ENCODE measurements around the gene ZNF232. TPM values are rescaled to one million over a fixed set of nuclear protein-coding genes. Genes with fewer than 3 reads are reported as not detected.
"Not testable (repeated sequence)": the region's sequence is repeated elsewhere in the genome, so short reads cannot be mapped to it uniquely, and the experiment has no call there.

Gene ZNF232
- total and polyA plus RNA-seq, 2 of the 13 experiments (the other 11 are each of a cell fraction or from before 2014, with no cell fraction given): 7.8 to 28.7 TPM

DNA sequence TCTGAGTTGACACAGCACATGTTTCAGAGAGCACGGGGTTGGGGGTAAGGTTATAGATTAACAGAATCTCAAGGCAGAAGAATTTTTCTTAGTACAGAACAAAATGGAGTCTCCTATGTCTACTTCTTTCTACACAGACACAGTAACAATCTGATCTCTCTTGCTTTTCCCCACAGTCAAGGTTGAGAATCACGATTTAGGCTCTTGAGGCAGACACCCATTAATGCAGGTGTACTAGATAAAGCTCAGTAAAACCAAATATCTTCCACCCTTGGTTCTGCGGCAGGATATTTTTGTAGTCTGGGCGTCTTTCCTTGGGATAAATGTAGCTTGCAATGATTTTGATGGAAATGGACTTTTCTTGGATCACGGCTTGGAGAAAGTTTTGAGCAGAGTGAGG lies 36.2 kb downstream of the ZNF232 start:
- Histone ChIP-seq H3K4me1 (ENCODE audit: insufficient read depth, low read length) (peaks cover 17% of the 10 kb centered on the region), H3K4me2 (ENCODE audit: low read depth, low read length) (0 out of 2 replicates have a peak overlapping the region, but pooled peaks have one; percentile 4)
- BruUV-seq (replicated peaks); H3K9ac ChIP-seq (ENCODE audit: insufficient read depth, low read depth, low read length); H3K9me3 ChIP-seq (ENCODE audit: low read length); H3K36me3 ChIP-seq (replicated peaks in 1 of 2; ENCODE audit: control insufficient read depth in 1 of 2, insufficient read depth in 2 of 2, low read length in 2 of 2); FAIRE-seq; H3K4me3 ChIP-seq (replicated peaks in 1 of 3; ENCODE audit: insufficient read depth in 1 of 3, low read depth in 2 of 3, low read length in 3 of 3); H3K79me2 ChIP-seq (ENCODE audit: insufficient read depth, low read length); CTCF ChIA-PET (ENCODE audit: low intra/inter-chr PET ratio, low total read pairs); DNase-seq (ENCODE audit: low spot score); in situ Hi-C loops (cut with HindIII; ENCODE audit: extremely low pct_ligation_motif_present, low pct_unique_long_range_greater_than_20kb); H2AFZ ChIP-seq (ENCODE audit: low read length); H3K27me3 ChIP-seq (ENCODE audit: control insufficient read depth in 1 of 2, insufficient read depth in 2 of 2, low read length in 2 of 2); intact Hi-C loops (cut with micrococcal nuclease; ENCODE audit: unreplicated experiment); ATAC-seq; H3K27ac ChIP-seq (ENCODE audit: extremely low read length, insufficient read depth, low read length); POLR2A ChIA-PET; H4K20me1 ChIP-seq (ENCODE audit: insufficient read depth, low read length): not testable (repeated sequence)
- WGBS (ENCODE audit: low lambda C conversion rate): 85% methylated on average over 4 of the region's 5 CpGs

DNA sequence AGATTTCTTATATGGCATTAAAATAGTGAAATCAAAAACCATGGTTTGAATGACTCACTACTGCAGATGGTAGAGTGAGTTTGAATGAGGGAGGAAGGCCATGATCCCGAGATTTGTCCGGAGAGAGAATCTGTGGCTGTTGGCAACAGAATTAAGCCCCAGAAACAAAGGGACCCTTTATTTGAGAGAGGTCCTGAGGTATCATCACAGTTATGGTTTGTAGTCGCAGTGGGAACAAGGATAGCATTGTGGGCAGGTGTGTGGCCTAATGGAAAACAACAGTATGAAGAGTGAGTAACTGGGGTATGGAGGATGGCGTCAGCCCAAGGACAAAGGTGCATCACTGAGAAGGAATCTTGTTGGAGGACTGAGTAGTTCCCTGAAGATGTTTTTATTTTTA lies 42.0 kb downstream of the ZNF232 start:
- no peak overlapping the region for H3K4me3 ChIP-seq (replicated peaks in 1 of 3; ENCODE audit: insufficient read depth in 1 of 3, low read depth in 2 of 3, low read length in 3 of 3)
- POLR2A ChIA-PET: interaction anchor here (0.6 kb wide), 1 partner anchor 494 kb away, joined by 3 read pairs; no protein-coding TSS in a partner anchor
- no peaks in the 10 kb centered on the region for H3K79me2 ChIP-seq (ENCODE audit: insufficient read depth, low read length)
- no peak overlapping the region for H2AFZ ChIP-seq (ENCODE audit: low read length)
- FAIRE-seq (no peak), DNase-seq (ENCODE audit: low spot score) (peak; percentile 89), ATAC-seq (peak; percentile 75)
- no peaks in the 10 kb centered on the region for H3K27me3 ChIP-seq (ENCODE audit: control insufficient read depth in 1 of 2, insufficient read depth in 2 of 2, low read length in 2 of 2)
- no TSS peak for BruUV-seq (replicated peaks)
- no peaks in the 10 kb centered on the region for H3K9me3 ChIP-seq (ENCODE audit: low read length)
- H4K20me1 ChIP-seq (ENCODE audit: insufficient read depth, low read length): no peaks in the 10 kb centered on the region
- 0 out of 2 replicates have a peak overlapping the region, but pooled peaks have one; percentile 29 for H3K9ac ChIP-seq (ENCODE audit: insufficient read depth, low read depth, low read length)
- no peaks in the 10 kb centered on the region for H3K36me3 ChIP-seq (replicated peaks in 1 of 2; ENCODE audit: control insufficient read depth in 1 of 2, insufficient read depth in 2 of 2, low read length in 2 of 2)
- H3K4me1 ChIP-seq (ENCODE audit: insufficient read depth, low read length): peaks cover 26% of the 10 kb centered on the region
- in situ Hi-C loops (cut with HindIII; ENCODE audit: extremely low pct_ligation_motif_present, low pct_unique_long_range_greater_than_20kb): loop anchor here (5.0 kb wide), 1 partner anchor 92 kb away; no protein-coding TSS in a partner anchor
- no peak overlapping the region for H3K4me2 ChIP-seq (ENCODE audit: low read depth, low read length)
- intact Hi-C loops (cut with micrococcal nuclease; ENCODE audit: unreplicated experiment): loop anchor here (10.0 kb wide), 1 partner anchor 165 kb away; the partner anchor contains the start of gene CHRNE
- WGBS (ENCODE audit: low lambda C conversion rate): 2% methylated on average over 4 of the region's 4 CpGs
- CTCF ChIA-PET (ENCODE audit: low intra/inter-chr PET ratio, low total read pairs): no interaction called here
- peak overlapping the region; percentile 50 for H3K27ac ChIP-seq (ENCODE audit: extremely low read length, insufficient read depth, low read length)
- no peak for TF ChIP-seq ZBTB43 (CRISPR knock-in tag; conservative IDR thresholded peaks at IDR 0.05)
- TF ChIP-seq HOXA5 (CRISPR knock-in tag; IDR thresholded peaks at IDR 0.05): no peak
- TF ChIP-seq ZNF781 (CRISPR knock-in tag; IDR thresholded peaks at IDR 0.05; ENCODE audit: borderline replicate concordance, not compliant biosample characterization): no peak
- no peak for TF ChIP-seq ZNF343 (CRISPR knock-in tag; IDR thresholded peaks at IDR 0.05)
- TF ChIP-seq USF2 (IDR thresholded peaks at IDR 0.05; ENCODE audit: low read depth, low read length): no peak
- no peak for TF ChIP-seq USF2 (CRISPR knock-in tag; IDR thresholded peaks at IDR 0.05; ENCODE audit: borderline replicate concordance)
- TF ChIP-seq MTA3 (CRISPR knock-in tag; IDR thresholded peaks at IDR 0.05): no peak
- no peak for TF ChIP-seq PITX1 (CRISPR knock-in tag; IDR thresholded peaks at IDR 0.05)
- no peak for TF ChIP-seq CSRNP1 (CRISPR knock-in tag; IDR thresholded peaks at IDR 0.05)
- no peak for TF ChIP-seq HNRNPLL (IDR thresholded peaks at IDR 0.05; ENCODE audit: low read depth, low read length, poor library complexity, severe bottlenecking)
- no peak for TF ChIP-seq RBM39 (IDR thresholded peaks at IDR 0.05; ENCODE audit: low read depth, low read length, poor library complexity, severe bottlenecking)
- TF ChIP-seq CEBPG (CRISPR knock-in tag; IDR thresholded peaks at IDR 0.05): no peak
- no peak for TF ChIP-seq EED (CRISPR knock-in tag; IDR thresholded peaks at IDR 0.05)
- TF ChIP-seq TEAD3 (CRISPR knock-in tag; optimal IDR thresholded peaks at IDR 0.05; ENCODE audit: borderline replicate concordance): peak; percentile 42
